ENCODE results near the gene HYAL1. TPM values are rescaled to one million over a fixed set of nuclear protein-coding genes. Genes with fewer than 3 reads are reported as not detected.

The HYAL1 gene
- total and polyA plus RNA-seq, 2 donors from 2014 or later, result 47.5 to 126 TPM

- Histone ChIP-seq H3K27ac (ENCODE audit: low read depth in 2 of 2, low read length in 2 of 2) (peak overlapping the region; percentile 91 to 94), H3K9me3 (ENCODE audit: control insufficient read depth in 2 of 3, insufficient read depth in 1 of 3, low read length in 3 of 3) (no peaks in the 10 kb centered on the region), H3K36me3 (ENCODE audit: control insufficient read depth in 2 of 3, insufficient read depth in 3 of 3, low read length in 3 of 3) (no peaks in the 10 kb centered on the region), H3K4me3 (ENCODE audit: low read length in 3 of 3) (peak overlapping the region in 1 of 3 donors; percentile 84), H3K9ac (ENCODE audit: low read length in 3 of 3) (peak overlapping the region in 1 of 3 donors; percentile 95), H3K4me1 (ENCODE audit: control insufficient read depth in 2 of 3, insufficient read depth in 2 of 3, low read depth in 1 of 3, low read length in 3 of 3) (peaks cover 0 to 44% (median 28%) of the 10 kb centered on the region in 3 donors), H3K27me3 (ENCODE audit: control insufficient read depth, insufficient read depth, low read length) (peaks cover 8% of the 10 kb centered on the region)
- no peak for TF ChIP-seq CTCF (IDR thresholded peaks at IDR 0.05; ENCODE audit: borderline replicate concordance, extremely low read depth, insufficient read depth)
- FAIRE-seq, result no peak
- DNase-seq, result no peak
- intact Hi-C loops (cut with DNase I), result loop anchor here (5.0 kb wide), 1 partner anchor 44 kb away; no protein-coding TSS in a partner anchor
Observed at GRCh38 chr3:50271314-50271936, 31.9 kb downstream of the HYAL1 start.

GRCh38 chr3:50270422-50271224, 32.8 kb downstream of the HYAL1 start:
- TF ChIP-seq CTCF (IDR thresholded peaks at IDR 0.05; ENCODE audit: borderline replicate concordance, extremely low read depth, insufficient read depth), result no peak
- H3K4me1 ChIP-seq (ENCODE audit: control insufficient read depth in 2 of 3, insufficient read depth in 2 of 3, low read depth in 1 of 3, low read length in 3 of 3), result peaks cover 0 to 51% (median 36%) of the 10 kb centered on the region in 3 donors
- peak overlapping the region in 2 of 3 donors; percentile 73 to 84 for H3K4me3 ChIP-seq (ENCODE audit: low read length in 3 of 3)
- intact Hi-C loops (cut with DNase I), result loop anchor here (5.0 kb wide), 1 partner anchor 43 kb away; no protein-coding TSS in a partner anchor
- H3K27ac ChIP-seq (ENCODE audit: low read depth in 2 of 2, low read length in 2 of 2), result peak overlapping the region; percentile 91 to 94
- DNase-seq (no peak), FAIRE-seq (no peak)
- H3K36me3 ChIP-seq (ENCODE audit: control insufficient read depth in 2 of 3, insufficient read depth in 3 of 3, low read length in 3 of 3), result no peaks in the 10 kb centered on the region
- no peaks in the 10 kb centered on the region for H3K9me3 ChIP-seq (ENCODE audit: control insufficient read depth in 2 of 3, insufficient read depth in 1 of 3, low read length in 3 of 3)
- peaks cover 8% of the 10 kb centered on the region for H3K27me3 ChIP-seq (ENCODE audit: control insufficient read depth, insufficient read depth, low read length)
- peak overlapping the region in 1 of 3 donors; percentile 95 for H3K9ac ChIP-seq (ENCODE audit: low read length in 3 of 3)

GRCh38 chr3:50269977-50270413, 33.4 kb downstream of the HYAL1 start:
- intact Hi-C loops (cut with DNase I), result loop anchor here (5.0 kb wide), 1 partner anchor 43 kb away; no protein-coding TSS in a partner anchor
- peak overlapping the region; percentile 91 to 94 for H3K27ac ChIP-seq (ENCODE audit: low read depth in 2 of 2, low read length in 2 of 2)
- DNase-seq (peak in 1 of 5 donors; percentile 13), FAIRE-seq (no peak)
- no peak for TF ChIP-seq CTCF (IDR thresholded peaks at IDR 0.05; ENCODE audit: borderline replicate concordance, extremely low read depth, insufficient read depth)
- H3K27me3 ChIP-seq (ENCODE audit: control insufficient read depth, insufficient read depth, low read length), result peaks cover 6% of the 10 kb centered on the region
- peak overlapping the region in 1 of 3 donors; percentile 95 for H3K9ac ChIP-seq (ENCODE audit: low read length in 3 of 3)
- H3K4me1 ChIP-seq (ENCODE audit: control insufficient read depth in 2 of 3, insufficient read depth in 2 of 3, low read depth in 1 of 3, low read length in 3 of 3), result peaks cover 0 to 58% (median 42%) of the 10 kb centered on the region in 3 donors
- H3K9me3 ChIP-seq (ENCODE audit: control insufficient read depth in 2 of 3, insufficient read depth in 1 of 3, low read length in 3 of 3), result no peaks in the 10 kb centered on the region
- no peaks in the 10 kb centered on the region for H3K36me3 ChIP-seq (ENCODE audit: control insufficient read depth in 2 of 3, insufficient read depth in 3 of 3, low read length in 3 of 3)
- H3K4me3 ChIP-seq (ENCODE audit: low read length in 3 of 3), result peak overlapping the region in 2 of 3 donors; percentile 73 to 84
